ENCODE results near the gene SCAP.
"Not testable (repeated sequence)": the region's sequence is repeated elsewhere in the genome, so short reads cannot be mapped to it uniquely, and the experiment has no call there.

SCAP gene

GRCh38 chr3:47468315-47468714 is 7.4 kb downstream of the SCAP start:
- H3K4me1 ChIP-seq (ENCODE audit: control insufficient read depth in 2 of 2, insufficient read depth in 2 of 2, low read length in 2 of 2); H3K27ac ChIP-seq (ENCODE audit: low read depth in 2 of 2, low read length in 2 of 2); H3K9me3 ChIP-seq (ENCODE audit: control insufficient read depth in 2 of 2, low read length in 2 of 2); H3K4me3 ChIP-seq (ENCODE audit: low read length in 2 of 2); H3K27me3 ChIP-seq (ENCODE audit: control insufficient read depth in 2 of 2, insufficient read depth in 2 of 2, low read length in 2 of 2); H3K36me3 ChIP-seq (ENCODE audit: control insufficient read depth in 2 of 2, insufficient read depth in 2 of 2, low read length in 2 of 2); H3K9ac ChIP-seq (ENCODE audit: low read depth in 1 of 2, low read length in 2 of 2): not testable (repeated sequence)

- H3K4me1 ChIP-seq (ENCODE audit: control insufficient read depth in 2 of 2, insufficient read depth in 2 of 2, low read length in 2 of 2), result no peaks in the 10 kb centered on the region
- H3K9ac ChIP-seq (ENCODE audit: low read depth in 1 of 2, low read length in 2 of 2), result no peak overlapping the region
- no peaks in the 10 kb centered on the region for H3K9me3 ChIP-seq (ENCODE audit: control insufficient read depth in 2 of 2, low read length in 2 of 2)
- no peaks in the 10 kb centered on the region for H3K36me3 ChIP-seq (ENCODE audit: control insufficient read depth in 2 of 2, insufficient read depth in 2 of 2, low read length in 2 of 2)
- no peaks in the 10 kb centered on the region for H3K27me3 ChIP-seq (ENCODE audit: control insufficient read depth in 2 of 2, insufficient read depth in 2 of 2, low read length in 2 of 2)
- no peak overlapping the region for H3K4me3 ChIP-seq (ENCODE audit: low read length in 2 of 2)
- H3K27ac ChIP-seq (ENCODE audit: low read depth in 2 of 2, low read length in 2 of 2), result no peak overlapping the region
These were observed 11.2 kb downstream of the SCAP start for GRCh38 chr3:47464588-47464987.

DNA sequence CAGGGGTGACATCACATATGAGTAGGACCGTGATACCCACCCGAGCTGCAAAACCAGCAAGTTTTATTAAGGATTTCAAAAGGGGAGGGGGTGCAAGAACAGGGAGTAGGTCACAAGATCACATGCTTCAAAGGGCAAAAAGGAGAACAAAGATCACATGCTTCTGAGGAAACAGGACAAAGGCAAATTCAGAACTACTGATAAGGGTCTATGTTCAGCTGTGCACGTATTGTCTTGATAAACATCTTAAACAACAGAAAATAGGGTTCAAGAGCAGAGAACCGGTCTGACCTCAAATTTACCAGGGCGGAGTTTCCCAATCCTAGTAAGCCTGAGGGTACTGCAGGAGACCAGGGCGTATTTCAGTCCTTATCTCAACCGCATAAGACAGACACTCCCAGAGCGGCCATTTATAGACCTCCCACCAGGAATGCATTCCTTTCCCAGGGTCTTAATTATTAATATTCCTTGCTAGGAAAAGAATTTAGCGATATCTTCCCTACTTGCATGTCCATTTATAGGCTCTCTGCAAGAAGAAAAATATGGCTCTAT is 16.1 kb downstream of the SCAP start:
- not testable (repeated sequence) for H3K4me3 ChIP-seq (ENCODE audit: low read length in 2 of 2); H3K27ac ChIP-seq (ENCODE audit: low read depth in 2 of 2, low read length in 2 of 2); H3K9me3 ChIP-seq (ENCODE audit: control insufficient read depth in 2 of 2, low read length in 2 of 2); H3K4me1 ChIP-seq (ENCODE audit: control insufficient read depth in 2 of 2, insufficient read depth in 2 of 2, low read length in 2 of 2); H3K36me3 ChIP-seq (ENCODE audit: control insufficient read depth in 2 of 2, insufficient read depth in 2 of 2, low read length in 2 of 2); H3K9ac ChIP-seq (ENCODE audit: low read depth in 1 of 2, low read length in 2 of 2); H3K27me3 ChIP-seq (ENCODE audit: control insufficient read depth in 2 of 2, insufficient read depth in 2 of 2, low read length in 2 of 2)

- Histone ChIP-seq H3K36me3 (ENCODE audit: control insufficient read depth in 2 of 2, insufficient read depth in 2 of 2, low read length in 2 of 2) (no peaks in the 10 kb centered on the region), H3K4me3 (ENCODE audit: low read length in 2 of 2) (no peak overlapping the region), H3K27ac (ENCODE audit: low read depth in 2 of 2, low read length in 2 of 2) (no peak overlapping the region), H3K27me3 (ENCODE audit: control insufficient read depth in 2 of 2, insufficient read depth in 2 of 2, low read length in 2 of 2) (no peaks in the 10 kb centered on the region), H3K9me3 (ENCODE audit: control insufficient read depth in 2 of 2, low read length in 2 of 2) (no peaks in the 10 kb centered on the region), H3K4me1 (ENCODE audit: control insufficient read depth in 2 of 2, insufficient read depth in 2 of 2, low read length in 2 of 2) (no peaks in the 10 kb centered on the region), H3K9ac (ENCODE audit: low read depth in 1 of 2, low read length in 2 of 2) (no peak overlapping the region)
These were observed 18.8 kb downstream of the SCAP start for GRCh38 chr3:47456984-47457383.

- no peaks in the 10 kb centered on the region for H3K4me1 ChIP-seq (ENCODE audit: control insufficient read depth in 2 of 2, insufficient read depth in 2 of 2, low read length in 2 of 2)
- no peaks in the 10 kb centered on the region for H3K9me3 ChIP-seq (ENCODE audit: control insufficient read depth in 2 of 2, low read length in 2 of 2)
- no peak overlapping the region for H3K9ac ChIP-seq (ENCODE audit: low read depth in 1 of 2, low read length in 2 of 2)
- H3K27me3 ChIP-seq (ENCODE audit: control insufficient read depth in 2 of 2, insufficient read depth in 2 of 2, low read length in 2 of 2), result no peaks in the 10 kb centered on the region
- no peak overlapping the region for H3K27ac ChIP-seq (ENCODE audit: low read depth in 2 of 2, low read length in 2 of 2)
- no peak overlapping the region for H3K4me3 ChIP-seq (ENCODE audit: low read length in 2 of 2)
- no peaks in the 10 kb centered on the region for H3K36me3 ChIP-seq (ENCODE audit: control insufficient read depth in 2 of 2, insufficient read depth in 2 of 2, low read length in 2 of 2)
These were observed 19.8 kb downstream of the SCAP start for GRCh38 chr3:47455806-47456452.

- no peaks in the 10 kb centered on the region for H3K36me3 ChIP-seq (ENCODE audit: control insufficient read depth in 2 of 2, insufficient read depth in 2 of 2, low read length in 2 of 2)
- no peak overlapping the region for H3K4me3 ChIP-seq (ENCODE audit: low read length in 2 of 2)
- no peak overlapping the region for H3K9ac ChIP-seq (ENCODE audit: low read depth in 1 of 2, low read length in 2 of 2)
- no peaks in the 10 kb centered on the region for H3K4me1 ChIP-seq (ENCODE audit: control insufficient read depth in 2 of 2, insufficient read depth in 2 of 2, low read length in 2 of 2)
- no peaks in the 10 kb centered on the region for H3K9me3 ChIP-seq (ENCODE audit: control insufficient read depth in 2 of 2, low read length in 2 of 2)
- H3K27ac ChIP-seq (ENCODE audit: low read depth in 2 of 2, low read length in 2 of 2), result no peak overlapping the region
- H3K27me3 ChIP-seq (ENCODE audit: control insufficient read depth in 2 of 2, insufficient read depth in 2 of 2, low read length in 2 of 2), result no peaks in the 10 kb centered on the region
These were observed 23.1 kb downstream of the SCAP start for GRCh38 chr3:47452453-47453215.

GRCh38 chr3:47444103-47444502 is 31.6 kb downstream of the SCAP start:
- H3K36me3 ChIP-seq (ENCODE audit: control insufficient read depth in 2 of 2, insufficient read depth in 2 of 2, low read length in 2 of 2), result peaks cover 6 to 9% of the 10 kb centered on the region in 2 donors
- no peaks in the 10 kb centered on the region for H3K27me3 ChIP-seq (ENCODE audit: control insufficient read depth in 2 of 2, insufficient read depth in 2 of 2, low read length in 2 of 2)
- peaks cover 32 to 50% of the 10 kb centered on the region in 2 donors for H3K4me1 ChIP-seq (ENCODE audit: control insufficient read depth in 2 of 2, insufficient read depth in 2 of 2, low read length in 2 of 2)
- H3K9me3 ChIP-seq (ENCODE audit: control insufficient read depth in 2 of 2, low read length in 2 of 2), result no peaks in the 10 kb centered on the region
- H3K9ac ChIP-seq (ENCODE audit: low read depth in 1 of 2, low read length in 2 of 2), result no peak overlapping the region
- peak overlapping the region; percentile 83 to 86 for H3K27ac ChIP-seq (ENCODE audit: low read depth in 2 of 2, low read length in 2 of 2)
- H3K4me3 ChIP-seq (ENCODE audit: low read length in 2 of 2), result no peak overlapping the region

DNA sequence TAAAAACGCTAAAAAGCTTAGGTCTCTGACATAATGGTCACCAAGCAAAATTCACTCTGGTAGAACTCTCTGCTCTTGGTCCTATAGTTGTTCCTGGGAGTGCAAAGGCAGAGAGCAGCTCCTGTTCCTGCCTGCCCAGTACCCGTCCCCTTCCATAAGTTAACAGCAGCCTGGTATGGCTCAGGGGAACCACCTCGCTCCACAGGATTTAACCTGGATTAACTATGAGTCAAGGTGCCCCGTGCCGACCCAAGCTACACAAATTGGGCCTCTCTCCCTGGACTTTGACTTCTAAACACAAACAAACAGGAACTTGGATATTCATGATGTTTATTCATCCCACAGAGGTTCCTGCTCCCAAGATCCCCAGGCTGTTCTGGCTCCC is 32.1 kb downstream of the SCAP start:
- H3K27me3 ChIP-seq (ENCODE audit: control insufficient read depth in 2 of 2, insufficient read depth in 2 of 2, low read length in 2 of 2), result no peaks in the 10 kb centered on the region
- H3K4me3 ChIP-seq (ENCODE audit: low read length in 2 of 2), result peak overlapping the region in 1 of 2 donors; percentile 42
- H3K4me1 ChIP-seq (ENCODE audit: control insufficient read depth in 2 of 2, insufficient read depth in 2 of 2, low read length in 2 of 2), result peaks cover 32 to 50% of the 10 kb centered on the region in 2 donors
- peaks cover 6 to 9% of the 10 kb centered on the region in 2 donors for H3K36me3 ChIP-seq (ENCODE audit: control insufficient read depth in 2 of 2, insufficient read depth in 2 of 2, low read length in 2 of 2)
- peak overlapping the region; percentile 83 to 86 for H3K27ac ChIP-seq (ENCODE audit: low read depth in 2 of 2, low read length in 2 of 2)
- H3K9ac ChIP-seq (ENCODE audit: low read depth in 1 of 2, low read length in 2 of 2), result peak overlapping the region; percentile 32 to 54
- H3K9me3 ChIP-seq (ENCODE audit: control insufficient read depth in 2 of 2, low read length in 2 of 2), result no peaks in the 10 kb centered on the region

DNA sequence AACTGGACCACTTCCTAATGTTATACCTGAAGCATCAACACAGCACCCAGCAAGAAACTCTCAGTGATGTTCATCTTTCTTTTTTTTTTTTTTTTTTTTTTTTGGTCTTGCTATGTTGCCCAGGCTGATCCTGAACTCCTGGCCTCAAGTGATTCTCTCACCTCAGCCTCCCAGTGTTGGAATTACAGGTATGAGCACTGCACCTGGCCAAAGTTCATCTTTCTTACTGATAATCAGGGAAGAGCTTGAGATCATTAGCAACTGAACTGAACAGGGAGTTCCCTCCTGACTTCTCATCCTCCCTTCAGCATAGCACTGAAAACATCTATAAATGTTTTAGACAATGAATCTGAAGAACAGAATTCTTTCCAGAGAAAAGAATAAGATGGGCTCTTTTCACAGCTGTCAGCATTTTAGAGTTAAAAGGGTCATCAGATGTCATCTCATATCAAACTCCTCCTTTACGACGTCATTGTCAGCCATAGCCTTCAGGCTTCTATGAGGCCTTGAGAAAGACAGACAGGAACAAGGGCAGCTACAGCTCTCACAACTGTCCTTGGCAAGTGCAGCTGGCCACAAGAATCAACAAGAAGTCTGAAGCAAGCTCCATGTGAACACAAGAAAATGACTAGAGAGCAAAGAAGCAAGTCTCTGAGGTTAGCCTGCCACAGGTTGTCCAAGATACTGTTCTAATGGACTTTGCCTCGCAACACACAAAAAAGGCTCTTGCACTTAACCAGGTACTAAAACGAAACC is 33.8 kb downstream of the SCAP start:
- Histone ChIP-seq H3K4me3 (ENCODE audit: low read length in 2 of 2) (peak overlapping the region in 1 of 2 donors; percentile 16), H3K4me1 (ENCODE audit: control insufficient read depth in 2 of 2, insufficient read depth in 2 of 2, low read length in 2 of 2) (peaks cover 32 to 50% of the 10 kb centered on the region in 2 donors), H3K27ac (ENCODE audit: low read depth in 2 of 2, low read length in 2 of 2) (peak overlapping the region; percentile 83 to 86), H3K27me3 (ENCODE audit: control insufficient read depth in 2 of 2, insufficient read depth in 2 of 2, low read length in 2 of 2) (no peaks in the 10 kb centered on the region), H3K36me3 (ENCODE audit: control insufficient read depth in 2 of 2, insufficient read depth in 2 of 2, low read length in 2 of 2) (peaks cover 9% of the 10 kb centered on the region in 2 donors), H3K9me3 (ENCODE audit: control insufficient read depth in 2 of 2, low read length in 2 of 2) (no peaks in the 10 kb centered on the region), H3K9ac (ENCODE audit: low read depth in 1 of 2, low read length in 2 of 2) (peak overlapping the region; percentile 28 to 34)

DNA sequence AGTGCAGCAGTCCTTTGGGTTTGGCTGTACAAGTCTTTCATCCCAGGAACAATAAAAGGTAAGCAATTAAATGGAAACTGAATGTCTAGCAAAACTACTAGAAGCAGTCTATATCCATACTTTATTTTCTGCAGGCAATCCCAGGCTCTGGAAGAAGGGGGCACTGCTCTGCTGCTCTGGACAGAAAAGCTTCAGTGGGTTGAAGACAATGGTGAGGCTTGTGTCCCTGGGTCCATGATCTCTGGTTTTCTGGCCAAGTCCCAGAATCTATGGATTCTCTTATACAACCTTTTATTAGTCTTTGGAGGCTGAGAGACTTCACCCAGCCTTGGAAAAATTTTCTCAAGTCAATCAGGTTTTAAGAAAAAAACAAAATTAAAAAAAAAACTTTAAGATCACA is 35.6 kb downstream of the SCAP start:
- Histone ChIP-seq H3K27me3 (ENCODE audit: control insufficient read depth in 2 of 2, insufficient read depth in 2 of 2, low read length in 2 of 2) (no peaks in the 10 kb centered on the region), H3K36me3 (ENCODE audit: control insufficient read depth in 2 of 2, insufficient read depth in 2 of 2, low read length in 2 of 2) (peaks cover 9% of the 10 kb centered on the region in 2 donors), H3K9me3 (ENCODE audit: control insufficient read depth in 2 of 2, low read length in 2 of 2) (no peaks in the 10 kb centered on the region), H3K9ac (ENCODE audit: low read depth in 1 of 2, low read length in 2 of 2) (no peak overlapping the region), H3K4me1 (ENCODE audit: control insufficient read depth in 2 of 2, insufficient read depth in 2 of 2, low read length in 2 of 2) (peaks cover 39 to 59% of the 10 kb centered on the region in 2 donors), H3K27ac (ENCODE audit: low read depth in 2 of 2, low read length in 2 of 2) (peak overlapping the region in 1 of 2 donors; percentile 29), H3K4me3 (ENCODE audit: low read length in 2 of 2) (no peak overlapping the region)

All from mucosa of rectum (tissue), 2 donors.